GM12878 (cell line): ENCODE data around the gene REEP3. TPM values are rescaled to one million over a fixed set of nuclear protein-coding genes. Genes with fewer than 3 reads are reported as not detected.

Experiments
- BACH1 ChIP-seq: fragments of 450-650 bp; IDR thresholded peaks from 2 replicates; pipeline ENCODE4 v1.6.1; 2017; ENCODE audit warnings: mild to moderate bottlenecking, borderline replicate concordance
- EGR1 ChIP-seq, 2 experiments: IDR thresholded peaks; 1 replicate in 1 of 2; 2 replicates in 1 of 2; pipeline ENCODE4 v1.6.1; 2011 to 2012; ENCODE audit warnings: low read depth in 2 of 2, low read length in 2 of 2, borderline replicate concordance in 1 of 2, mild to moderate bottlenecking in 1 of 2, moderate library complexity in 1 of 2
- HDAC2 ChIP-seq: fragments of 200-600 bp; sonication (generic); IDR thresholded peaks from 2 replicates; pipeline ENCODE4 v1.6.1; 2017
- IKZF2 ChIP-seq, 2 experiments: fragments of 450-650 bp; IDR thresholded peaks; 2 replicates each; pipeline ENCODE4 v1.6.1; 2017; ENCODE audit warnings: mild to moderate bottlenecking in 2 of 2, moderate library complexity in 2 of 2
- JUNB ChIP-seq: IDR thresholded peaks from 2 replicates; pipeline ENCODE4 v1.6.1; 2016; ENCODE audit warnings: antibody characterized with exemption, mild to moderate bottlenecking
- KDM1A ChIP-seq: fragments of 200-600 bp; sonication (generic); IDR thresholded peaks from 2 replicates; pipeline ENCODE4 v1.6.1; 2016; ENCODE audit warnings: borderline replicate concordance
- MAX ChIP-seq: IDR thresholded peaks from 2 replicates; pipeline ENCODE4 v1.6.1; 2012; ENCODE audit warnings: low read depth, low read length, improper control_type of control experiment
- NBN ChIP-seq: fragments of 450-650 bp; IDR thresholded peaks from 2 replicates; pipeline ENCODE4 v1.6.1; 2016
- NFXL1 ChIP-seq: fragments of 450-650 bp; IDR thresholded peaks from 2 replicates; pipeline ENCODE4 v1.6.1; 2017; ENCODE audit warnings: antibody characterized with exemption, mild to moderate bottlenecking, borderline replicate concordance
- NR2C1 ChIP-seq: fragments of 450-650 bp; IDR thresholded peaks from 2 replicates; pipeline ENCODE4 v1.6.1; 2017; ENCODE audit warnings: antibody characterized with exemption, mild to moderate bottlenecking, moderate library complexity
- NR2F1 ChIP-seq: fragments of 450-650 bp; conservative IDR thresholded peaks from 2 replicates; pipeline ENCODE4 v1.6.1; 2017; ENCODE audit warnings: mild to moderate bottlenecking
- PBX3 ChIP-seq: IDR thresholded peaks from 2 replicates; pipeline ENCODE4 v1.6.1; 2011; ENCODE audit warnings: mild to moderate bottlenecking, low read depth, low read length, moderate library complexity; ENCODE audit not compliant: insufficient replicate concordance
- RB1 ChIP-seq: fragments of 450-650 bp; formaldehyde crosslinking; IDR thresholded peaks from 2 replicates; pipeline ENCODE4 v1.6.1; 2017; ENCODE audit warnings: mild to moderate bottlenecking, borderline replicate concordance
- RELB ChIP-seq: fragments of 450-650 bp; IDR thresholded peaks from 2 replicates; pipeline ENCODE4 v1.6.1; 2017; ENCODE audit warnings: low read depth, mild to moderate bottlenecking, moderate library complexity
- SIN3A ChIP-seq: IDR thresholded peaks from 2 replicates; pipeline ENCODE4 v1.6.1; 2012; ENCODE audit warnings: low read depth, low read length, improper control_type of control experiment
- SPI1 ChIP-seq: IDR thresholded peaks from 2 replicates; pipeline ENCODE4 v1.6.1; 2011; ENCODE audit warnings: low read depth, mild to moderate bottlenecking, low read length, moderate library complexity, borderline replicate concordance; ENCODE audit not compliant: insufficient read depth
- SREBF2 ChIP-seq: IDR thresholded peaks from 2 replicates; pipeline ENCODE4 v1.6.1; 2012; ENCODE audit warnings: mild to moderate bottlenecking, low read length
- STAT3 ChIP-seq: IDR thresholded peaks from 2 replicates; pipeline ENCODE4 v1.6.1; 2011; ENCODE audit warnings: low read depth, low read length, improper control_type of control experiment
- polyA plus RNA-seq, 11 experiments: library from polyadenylated mRNA; depleted of rRNA in 4 of 11; unstranded in 6 of 11; stranded (reverse) in 5 of 11; fragments of >200 nt; fragmentation: Nextera tagmentation in 4 of 11; fragmentation: Illumina TruSeq in 1 of 11; extraction: Ambion mirVana in 4 of 11; extraction: Trizol in 1 of 11; gene quantifications; 1 replicate in 1 of 11; 2 replicates in 10 of 11; pipeline versions ENCODE4 v1.2.1 to v1.2.3, GENCODE V29; 2011 to 2016; ENCODE audit warnings: inconsistent platforms in 2 of 11, missing spikeins in 2 of 11, low read depth in 1 of 11
- total RNA-seq, 4 experiments: library from RNA; depleted of rRNA in 3 of 4; stranded (reverse); fragments of >200 nt in 3 of 4; fragmentation: Illumina TruSeq in 1 of 4; extraction: Trizol in 1 of 4; gene quantifications; 2 replicates each; pipeline versions ENCODE4 v1.2.1 to v1.2.3, GENCODE V29; 2013 to 2021

REEP3 gene
- total and polyA plus RNA-seq, 10 of the 15 experiments (the other 5 are each of a cell fraction or from before 2014, with no cell fraction given): 4.9 to 25.9 (median 16.2) TPM

- TF ChIP-seq STAT3 (no peak), BACH1 (peak; percentile 39; the same call in 1 of the 2 replicates), MAX (0 out of 2 replicates have a peak, but pooled peaks have one; percentile 12), SPI1 (no peak), JUNB (no peak), SIN3A (peak; percentile 55; the same call in 1 of the 2 replicates), NR2F1 (0 out of 2 replicates have a peak, but pooled peaks have one; percentile 2), PBX3 (no peak), EGR1 (IDR thresholded peaks at IDR 0.05; ENCODE audit: borderline replicate concordance in 1 of 2, low read depth in 2 of 2, low read length in 2 of 2) (peak in 1 of 2 experiments; percentile 86; a peak in 2 of 3 replicates), HDAC2 (no peak), RELB (no peak), NBN (no peak), SREBF2 (no peak), NFXL1 (no peak), KDM1A (no peak), RB1 (0 out of 2 replicates have a peak, but pooled peaks have one; percentile 41), IKZF2 (IDR thresholded peaks at IDR 0.05) (peak in 1 of 2 experiments; percentile 20; a peak in 1 of 4 replicates), NR2C1 (no peak)
Measured at GRCh38 chr10:63630085-63630930, 109.1 kb downstream of the REEP3 start (continued).
